IPS-20b (cell line): ENCODE measurements around the gene CNPY4.
A peak's percentile ranks its signal among the peaks of the same experiment; 100 is the strongest.
"Not testable (repeated sequence)": the region's sequence is repeated elsewhere in the genome, so short reads cannot be mapped to it uniquely, and the experiment has no call there.

ENCODE experiments used
- H3K27ac ChIP-seq: one replicate; pipeline ENCODE4 v1.5.1; 2013; ENCODE audit warnings: low read length
- H3K27me3 ChIP-seq: 2 replicates; pipeline ENCODE4 v1.6.1; 2013; ENCODE audit warnings: mild to moderate bottlenecking, low read length, inconsistent platforms; ENCODE audit not compliant: insufficient read depth
- H3K36me3 ChIP-seq: 2 replicates; pipeline ENCODE4 v1.6.1; 2013; ENCODE audit warnings: low read depth, mild to moderate bottlenecking, inconsistent platforms, low read length, moderate library complexity; ENCODE audit not compliant: insufficient read depth
- H3K4me1 ChIP-seq: 2 replicates; pipeline ENCODE4 v1.6.1; 2013; ENCODE audit warnings: mild to moderate bottlenecking, control low read depth, inconsistent platforms, low read length, moderate library complexity; ENCODE audit not compliant: insufficient read depth
- H3K4me3 ChIP-seq: 2 replicates; pipeline ENCODE4 v1.5.1; 2013; ENCODE audit warnings: mild to moderate bottlenecking, low read length, inconsistent platforms
- H3K9ac ChIP-seq: 2 replicates; pipeline ENCODE4 v1.6.1; 2013; ENCODE audit warnings: low read depth, mild to moderate bottlenecking, inconsistent platforms, low read length, moderate library complexity
- H3K9me3 ChIP-seq: 2 replicates; pipeline ENCODE4 v1.6.1; 2013; ENCODE audit warnings: mild to moderate bottlenecking, low read depth, low read length, inconsistent platforms; ENCODE audit not compliant: insufficient read depth

Gene CNPY4

GRCh38 chr7:100124301-100125230, 5.1 kb downstream of the CNPY4 start:
- H3K4me1 ChIP-seq = 0 out of 2 replicates have a peak, but pooled peaks cover 5% of the 10 kb centered on the region
- H3K27ac ChIP-seq = no peak overlapping the region
- H3K9me3 ChIP-seq = no peaks in the 10 kb centered on the region
- 0 out of 2 replicates have a peak, but pooled peaks cover 6% of the 10 kb centered on the region for H3K36me3 ChIP-seq
- no peak overlapping the region for H3K4me3 ChIP-seq
- H3K9ac ChIP-seq = no peak overlapping the region
- peaks cover 22% of the 10 kb centered on the region for H3K27me3 ChIP-seq

GRCh38 chr7:100126239-100126930, 7.0 kb downstream of the CNPY4 start:
- Histone ChIP-seq H3K27me3 (peaks cover 28% of the 10 kb centered on the region), H3K4me3 (peak overlapping the region; percentile 92), H3K36me3 (0 out of 2 replicates have a peak, but pooled peaks cover 6% of the 10 kb centered on the region), H3K27ac (peak overlapping the region; percentile 65), H3K4me1 (peaks cover 3% of the 10 kb centered on the region; the same call in 1 of the 2 replicates), H3K9ac (peak overlapping the region; percentile 88), H3K9me3 (no peaks in the 10 kb centered on the region)

GRCh38 chr7:100126931-100127865, 7.8 kb downstream of the CNPY4 start, which contains the start of gene MBLAC1:
TSS of gene MBLAC1 (plus strand) at chr7:100126967. CDS start at chr7:100127396, 429 bp downstream.
- H3K9ac ChIP-seq = peak within 1 kb of the TSS; percentile 88
- H3K36me3 ChIP-seq = 0 out of 2 replicates have a peak, but pooled peaks cover 6% of the 10 kb centered on the region
- peaks cover 3% of the 10 kb centered on the region; the same call in 1 of the 2 replicates for H3K4me1 ChIP-seq
- peak within 1 kb of the TSS; percentile 65 for H3K27ac ChIP-seq
- H3K27me3 ChIP-seq = peaks cover 28% of the 10 kb centered on the region
- H3K4me3 ChIP-seq = peak within 1 kb of the TSS; percentile 92
- H3K9me3 ChIP-seq = no peaks in the 10 kb centered on the region

GRCh38 chr7:100127866-100128636, 8.6 kb downstream of the CNPY4 start:
- peak overlapping the region; percentile 88; the same call in 1 of the 2 replicates for H3K9ac ChIP-seq
- H3K9me3 ChIP-seq = no peaks in the 10 kb centered on the region
- peaks cover 28% of the 10 kb centered on the region for H3K27me3 ChIP-seq
- H3K4me1 ChIP-seq = peaks cover 3% of the 10 kb centered on the region; the same call in 1 of the 2 replicates
- no peak overlapping the region for H3K27ac ChIP-seq
- H3K4me3 ChIP-seq = peak overlapping the region; percentile 92
- H3K36me3 ChIP-seq = 0 out of 2 replicates have a peak, but pooled peaks cover 6% of the 10 kb centered on the region

GRCh38 chr7:100128637-100128963, 9.2 kb downstream of the CNPY4 start:
- H3K4me1 ChIP-seq = peaks cover 3% of the 10 kb centered on the region; the same call in 1 of the 2 replicates
- H3K36me3 ChIP-seq = 0 out of 2 replicates have a peak, but pooled peaks cover 6% of the 10 kb centered on the region
- H3K9ac ChIP-seq = no peak overlapping the region
- no peak overlapping the region for H3K27ac ChIP-seq
- H3K27me3 ChIP-seq = peaks cover 28% of the 10 kb centered on the region
- H3K4me3 ChIP-seq = peak overlapping the region; percentile 92; the same call in 1 of the 2 replicates
- no peaks in the 10 kb centered on the region for H3K9me3 ChIP-seq

GRCh38 chr7:100130220-100130607, 10.8 kb downstream of the CNPY4 start:
- H3K9ac ChIP-seq, H3K4me3 ChIP-seq, H3K9me3 ChIP-seq, H3K27ac ChIP-seq, H3K4me1 ChIP-seq, H3K36me3 ChIP-seq: not testable (repeated sequence)
- H3K27me3 ChIP-seq = peaks cover 28% of the 10 kb centered on the region

- Histone ChIP-seq H3K9me3 (no peaks in the 10 kb centered on the region), H3K4me1 (peaks cover 3% of the 10 kb centered on the region; the same call in 1 of the 2 replicates), H3K9ac (peak overlapping the region; percentile 30; the same call in 1 of the 2 replicates), H3K27ac (no peak overlapping the region), H3K4me3 (peak overlapping the region; percentile 51; the same call in 1 of the 2 replicates), H3K27me3 (peaks cover 28% of the 10 kb centered on the region), H3K36me3 (no peaks in the 10 kb centered on the region)
Measured at GRCh38 chr7:100130608-100131453, 11.4 kb downstream of the CNPY4 start.

- Histone ChIP-seq H3K27me3 (peaks cover 28% of the 10 kb centered on the region), H3K9ac (no peak overlapping the region), H3K4me3 (no peak overlapping the region), H3K36me3 (no peaks in the 10 kb centered on the region), H3K27ac (no peak overlapping the region), H3K9me3 (no peaks in the 10 kb centered on the region), H3K4me1 (peaks cover 3% of the 10 kb centered on the region; the same call in 1 of the 2 replicates)
Measured at GRCh38 chr7:100132126-100132525, 12.7 kb downstream of the CNPY4 start.

- Histone ChIP-seq H3K9ac (no peak overlapping the region), H3K36me3 (no peaks in the 10 kb centered on the region), H3K9me3 (no peaks in the 10 kb centered on the region), H3K27me3 (peaks cover 24% of the 10 kb centered on the region), H3K27ac (no peak overlapping the region), H3K4me3 (no peak overlapping the region), H3K4me1 (peaks cover 3% of the 10 kb centered on the region; the same call in 1 of the 2 replicates)
Measured at GRCh38 chr7:100132697-100133151, 13.3 kb downstream of the CNPY4 start.
